Right lobe of liver (tissue), 6 donors: Measurements from ENCODE around the gene ATG14. TPM values are rescaled to one million over a fixed set of nuclear protein-coding genes. Genes with fewer than 3 reads are reported as not detected.
A peak's percentile ranks its signal among the peaks of the same experiment; 100 is the strongest.

ENCODE experiments used
- ATAC-seq, 4 donors: fragments of 200-7000 bp; cut with Tn5 transposase; one replicate each; pipeline ENCODE4 v1.9.1; 2020; ENCODE audit warnings: mild to moderate bottlenecking in 4 of 4, moderate library complexity in 4 of 4
- DNase-seq, 3 donors: peaks; one replicate each; pipeline ENCODE4 v3.0.0-alpha.2; 2020
- H3K27ac ChIP-seq, 3 donors: fragments of 200-600 bp; one replicate each; pipeline ENCODE4 v1.8.0; 2022
- H3K27me3 ChIP-seq, 2 donors: fragments of 200-600 bp; one replicate each; pipeline ENCODE4 v1.8.0; 2022
- H3K36me3 ChIP-seq, 4 donors: fragments of 200-600 bp; sonication (generic) in 1 of 4; one replicate each; pipeline versions ENCODE4 v1.5.1 to v1.8.0; 2017 to 2022; ENCODE audit warnings: control low read depth in 1 of 4
- H3K4me1 ChIP-seq, 4 donors: fragments of 200-600 bp; sonication (generic) in 1 of 4; one replicate each; pipeline versions ENCODE4 v1.5.1 to v1.8.0; 2017 to 2022; ENCODE audit warnings: control low read depth in 1 of 4
- H3K4me3 ChIP-seq, 3 donors: fragments of 200-600 bp; one replicate each; pipeline ENCODE4 v1.8.0; 2022
- H3K9me3 ChIP-seq, 4 donors: fragments of 200-600 bp; sonication (generic) in 1 of 4; one replicate each; pipeline versions ENCODE4 v1.5.1 to v1.8.0; 2017 to 2022; ENCODE audit warnings: control low read depth in 1 of 4
- POLR2A ChIP-seq: fragments of 450-650 bp; IDR thresholded peaks from one replicate; pipeline ENCODE4 v1.6.1; 2017; ENCODE audit warnings: antibody characterized with exemption, mild to moderate bottlenecking
- WGBS: methylation state at CpG from one replicate; pipeline ENCODE4 v1.1.6; 2018; ENCODE audit warnings: low coverage, low lambda C conversion rate; ENCODE audit not compliant: insufficient coverage; ENCODE audit errors: missing lambda C conversion rate; 5-methylcytosine and 5-hydroxymethylcytosine counted together
- intact Hi-C, 2 donors: fragments of 100-400 bp; cut with DNase I; formaldehyde crosslinking; loops; one replicate each; pipeline versions ENCODE4 v1.11.2 to v1.14.1; 2022
- total RNA-seq, 6 experiments: library from RNA; depleted of rRNA in 2 of 6; stranded (reverse); fragments of >200 nt in 2 of 6; fragmentation: NEBNext Ultra II Directional in 3 of 6; extraction: Animal tissue kit (Norgen Biotek cat#: 25700) in 3 of 6; gene quantifications; one replicate each; pipeline versions ENCODE4 v1.1.0 to v1.2.4, GENCODE V29; 2016 to 2023
- TF ChIP-seq, protein P1 (sequence below), 4 donors: fragments of 200-600 bp in 3 of 4; fragments of 450-650 bp in 1 of 4; IDR thresholded peaks; one replicate each; pipeline versions ENCODE4 v1.5.1 to v1.8.0; 2016 to 2022; ENCODE audit warnings: antibody characterized with exemption in 4 of 4, mild to moderate bottlenecking in 2 of 4
- donor health status: DM: no; HTN: yes; CAD: no.
- donor health status: DM: no; HTN: no; CAD: no.
- donor health status: DM: no; HTN: no; CAD: no.
- donor health status: DM: no; HTN: yes; CAD: no.
- donor health status: DM: no; HTN: yes; CAD: no.

ATG14 gene
- total RNA-seq, 6 experiments from 2014 or later, result 4.0 to 4.7 (median 4.2) TPM

DNA sequence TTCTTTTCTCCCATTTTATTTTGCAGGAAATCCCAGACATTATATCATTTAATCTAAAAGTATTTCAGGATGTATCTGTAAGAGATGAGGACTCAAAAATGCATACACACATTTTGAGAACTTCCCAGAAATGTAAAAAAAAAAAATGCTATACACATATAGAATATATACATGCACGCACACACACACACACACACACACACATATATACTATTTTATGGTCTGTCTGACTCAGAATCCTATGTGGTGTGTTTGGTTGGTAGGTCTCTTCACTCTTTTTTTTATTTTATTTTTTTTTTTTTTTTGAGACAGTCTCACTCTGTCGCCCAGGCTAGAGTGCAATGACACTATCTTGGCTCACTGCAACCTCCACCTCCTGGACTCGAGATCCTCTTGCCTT is 74.9 kb downstream of the ATG14 start:
- ATAC-seq (no peak), DNase-seq (no peak)
- 67% methylated on average over 3 of the region's 3 CpGs for WGBS
- H3K27me3 ChIP-seq, result no peaks in the 10 kb centered on the region
- no peak overlapping the region for H3K27ac ChIP-seq
- H3K36me3 ChIP-seq, result no peaks in the 10 kb centered on the region
- intact Hi-C loops, result no loop called here
- H3K9me3 ChIP-seq, result no peaks in the 10 kb centered on the region
- no peak overlapping the region for H3K4me3 ChIP-seq
- no peak for TF ChIP-seq POLR2A
- TF ChIP-seq, protein P1, sequence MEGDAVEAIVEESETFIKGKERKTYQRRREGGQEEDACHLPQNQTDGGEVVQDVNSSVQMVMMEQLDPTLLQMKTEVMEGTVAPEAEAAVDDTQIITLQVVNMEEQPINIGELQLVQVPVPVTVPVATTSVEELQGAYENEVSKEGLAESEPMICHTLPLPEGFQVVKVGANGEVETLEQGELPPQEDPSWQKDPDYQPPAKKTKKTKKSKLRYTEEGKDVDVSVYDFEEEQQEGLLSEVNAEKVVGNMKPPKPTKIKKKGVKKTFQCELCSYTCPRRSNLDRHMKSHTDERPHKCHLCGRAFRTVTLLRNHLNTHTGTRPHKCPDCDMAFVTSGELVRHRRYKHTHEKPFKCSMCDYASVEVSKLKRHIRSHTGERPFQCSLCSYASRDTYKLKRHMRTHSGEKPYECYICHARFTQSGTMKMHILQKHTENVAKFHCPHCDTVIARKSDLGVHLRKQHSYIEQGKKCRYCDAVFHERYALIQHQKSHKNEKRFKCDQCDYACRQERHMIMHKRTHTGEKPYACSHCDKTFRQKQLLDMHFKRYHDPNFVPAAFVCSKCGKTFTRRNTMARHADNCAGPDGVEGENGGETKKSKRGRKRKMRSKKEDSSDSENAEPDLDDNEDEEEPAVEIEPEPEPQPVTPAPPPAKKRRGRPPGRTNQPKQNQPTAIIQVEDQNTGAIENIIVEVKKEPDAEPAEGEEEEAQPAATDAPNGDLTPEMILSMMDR (IDR thresholded peaks at IDR 0.05), result no peak
- H3K4me1 ChIP-seq, result peaks cover 0 to 21% (median 5%) of the 10 kb centered on the region in 4 donors

DNA sequence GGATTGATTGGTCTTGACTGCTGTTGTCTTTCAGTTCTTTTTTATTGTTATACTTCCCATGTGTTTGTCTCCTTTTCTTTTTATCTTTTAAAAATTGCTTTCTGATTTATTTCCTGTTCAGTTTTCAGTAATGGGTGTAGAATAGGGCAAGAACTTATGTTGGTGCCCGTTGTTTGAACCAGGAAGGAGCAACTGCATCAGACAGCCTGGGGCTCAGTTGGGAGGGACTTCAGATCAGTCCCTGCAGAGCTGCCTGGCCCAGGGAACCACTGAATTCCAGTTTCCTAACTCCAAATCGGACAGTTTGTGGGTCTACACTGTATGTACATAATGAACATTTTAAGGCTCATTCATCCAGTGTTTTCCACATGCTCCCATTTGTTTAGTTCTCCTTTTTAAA is 75.5 kb downstream of the ATG14 start:
- intact Hi-C loops, result no loop called here
- DNase-seq (no peak), ATAC-seq (peak; percentile 48 to 57 (median 52))
- Histone ChIP-seq H3K27me3 (no peaks in the 10 kb centered on the region), H3K27ac (no peak overlapping the region), H3K36me3 (no peaks in the 10 kb centered on the region), H3K4me3 (no peak overlapping the region), H3K4me1 (peaks cover 0 to 21% (median 5%) of the 10 kb centered on the region in 4 donors), H3K9me3 (no peaks in the 10 kb centered on the region)
- WGBS, result 32% methylated on average over 2 of the region's 2 CpGs
- TF ChIP-seq, protein P1 (IDR thresholded peaks at IDR 0.05), result no peak
- TF ChIP-seq POLR2A, result no peak

DNA sequence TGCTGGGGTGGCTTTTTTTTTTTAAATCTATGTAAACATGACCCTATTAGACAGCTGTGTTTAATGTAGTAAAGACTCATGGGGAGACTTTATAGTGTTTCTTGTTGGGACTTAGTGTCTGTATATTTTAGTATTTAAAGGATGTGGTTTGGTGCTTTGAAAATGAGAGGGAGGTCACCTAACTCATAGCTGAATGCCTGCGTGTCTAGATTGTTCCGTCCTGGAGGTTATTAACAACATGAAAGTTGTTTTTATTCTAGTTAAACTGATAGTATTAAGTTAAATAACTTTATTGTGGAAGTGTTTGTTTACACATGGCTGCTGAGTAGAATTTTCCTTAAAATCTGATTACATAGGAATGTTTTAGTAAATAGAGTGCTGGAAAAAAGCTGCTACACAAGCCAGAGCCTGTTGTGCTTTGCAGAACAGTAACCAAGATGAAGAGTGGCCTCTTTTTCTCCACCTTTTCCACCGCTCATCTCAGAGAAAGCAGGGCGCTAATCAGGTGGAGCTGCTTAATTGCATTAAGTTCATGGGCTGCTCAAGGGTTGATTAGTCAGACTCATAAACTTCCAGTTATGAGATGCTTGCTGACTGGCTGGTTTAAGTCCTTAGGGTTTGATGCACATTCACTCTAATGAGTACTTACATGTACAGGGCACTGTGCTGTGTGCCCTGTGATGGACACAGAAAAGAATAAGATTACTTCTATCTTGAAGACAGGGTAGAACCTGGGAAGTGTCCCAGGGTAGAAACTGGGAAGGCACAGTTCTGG is 77.7 kb downstream of the ATG14 start:
- ATAC-seq, result peak in 3 of 4 donors; percentile 11 to 27 (median 26)
- Histone ChIP-seq H3K9me3 (no peaks in the 10 kb centered on the region), H3K36me3 (no peaks in the 10 kb centered on the region), H3K4me1 (peaks cover 0 to 21% (median 5%) of the 10 kb centered on the region in 4 donors), H3K27ac (peak overlapping the region in 1 of 3 donors; percentile 6), H3K4me3 (no peak overlapping the region), H3K27me3 (no peaks in the 10 kb centered on the region)
- intact Hi-C loops, result no loop called here
- WGBS, result 60% methylated on average over 4 of the region's 4 CpGs
- DNase-seq, result no peak
- TF ChIP-seq POLR2A, result no peak
- TF ChIP-seq, protein P1 (IDR thresholded peaks at IDR 0.05), result no peak

DNA sequence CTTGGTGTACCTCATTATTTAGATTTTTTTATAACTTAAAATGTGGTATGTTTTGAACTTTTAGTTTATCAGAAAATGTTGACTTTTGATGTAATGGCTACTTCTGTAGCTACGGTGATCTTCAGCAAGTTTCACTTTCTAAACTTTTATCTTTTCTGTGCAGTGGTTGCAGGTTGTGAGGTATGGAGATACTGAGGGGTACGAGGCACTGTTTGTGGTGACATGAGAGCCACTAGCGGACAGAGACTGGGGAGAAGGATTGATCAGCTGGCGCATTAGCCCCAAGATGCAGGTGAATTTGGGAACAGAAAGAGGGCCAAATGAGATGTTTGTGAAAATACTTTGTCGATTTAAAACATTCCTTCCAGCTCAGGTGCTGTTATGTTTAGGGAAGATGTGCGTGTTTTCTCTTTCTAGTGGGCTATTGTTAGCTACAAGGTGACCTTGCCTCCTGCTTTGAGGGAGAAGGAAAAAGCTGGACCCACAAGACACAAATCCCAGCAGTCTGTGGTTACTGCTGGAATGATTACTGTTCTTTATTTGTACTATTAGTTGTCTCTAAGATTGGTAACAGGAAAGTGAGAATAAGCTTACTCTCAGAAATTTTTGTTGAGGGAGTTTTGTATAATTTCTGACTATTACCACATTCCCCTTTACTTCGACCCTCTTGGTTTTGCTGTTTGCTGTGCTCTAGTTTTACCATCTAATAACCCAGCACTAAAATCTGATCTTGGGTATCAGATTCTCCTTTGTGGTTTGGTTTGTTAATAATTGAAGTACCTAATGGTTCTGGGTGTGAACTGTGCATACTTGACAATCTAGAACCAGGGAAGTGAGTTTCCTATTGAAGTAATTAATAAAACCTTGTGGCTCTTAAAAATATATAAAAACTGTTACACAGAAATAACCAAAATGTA is 78.7 kb downstream of the ATG14 start:
- DNase-seq (no peak), ATAC-seq (peak; percentile 45 to 73 (median 56))
- Histone ChIP-seq H3K27me3 (no peaks in the 10 kb centered on the region), H3K4me1 (peaks cover 0 to 21% (median 5%) of the 10 kb centered on the region in 4 donors), H3K9me3 (no peaks in the 10 kb centered on the region), H3K27ac (peak overlapping the region in 1 of 3 donors; percentile 6), H3K4me3 (no peak overlapping the region), H3K36me3 (no peaks in the 10 kb centered on the region)
- WGBS, result 49% methylated on average over 7 of the region's 7 CpGs
- intact Hi-C loops, result no loop called here
- TF ChIP-seq POLR2A, result no peak
- TF ChIP-seq, protein P1 (IDR thresholded peaks at IDR 0.05), result no peak
